Measurements from ENCODE around the gene KCNQ2.

Gene KCNQ2

DNA sequence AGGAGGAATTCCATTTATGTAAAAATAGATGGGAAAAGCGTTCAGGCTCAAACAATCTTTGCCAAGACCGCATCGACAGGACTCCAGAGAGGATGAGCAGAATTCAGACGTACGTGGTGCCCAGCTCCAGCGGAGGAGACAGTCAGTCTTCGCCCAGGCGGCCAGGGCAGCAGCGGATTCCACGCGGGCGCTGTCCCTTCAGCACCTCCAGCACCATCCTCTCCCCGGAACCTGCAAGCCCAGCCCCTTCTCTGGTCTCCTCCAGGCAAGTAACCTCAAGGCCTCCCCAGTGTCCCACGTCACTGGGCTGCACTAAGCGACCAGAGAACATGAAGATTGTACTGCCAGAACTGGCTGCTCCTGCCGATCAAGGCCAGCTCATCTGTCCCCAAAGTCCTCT is 2.8 kb upstream of the KCNQ2 start:
- TF ChIP-seq ZNF8 (CRISPR knock-in tag; IDR thresholded peaks at IDR 0.05) (no peak), GLIS3 (CRISPR knock-in tag; IDR thresholded peaks at IDR 0.05) (no peak), CSDC2 (CRISPR knock-in tag; IDR thresholded peaks at IDR 0.05) (no peak), ZNF70 (CRISPR knock-in tag; IDR thresholded peaks at IDR 0.05) (no peak), OSR1 (CRISPR knock-in tag; IDR thresholded peaks at IDR 0.05) (no peak), TOX (CRISPR knock-in tag; IDR thresholded peaks at IDR 0.05; ENCODE audit: borderline replicate concordance) (no peak), ESRRG (CRISPR knock-in tag; IDR thresholded peaks at IDR 0.05) (no peak), ZFP3 (CRISPR knock-in tag; IDR thresholded peaks at IDR 0.05) (no peak), RARB (CRISPR knock-in tag; IDR thresholded peaks at IDR 0.05) (no peak), ISL1 (CRISPR knock-in tag; IDR thresholded peaks at IDR 0.05) (no peak), PPARA (CRISPR knock-in tag; IDR thresholded peaks at IDR 0.05; ENCODE audit: borderline replicate concordance) (no peak), BACH2 (CRISPR knock-in tag; IDR thresholded peaks at IDR 0.05; ENCODE audit: borderline replicate concordance) (no peak)
- TF ChIP-seq, protein P1, sequence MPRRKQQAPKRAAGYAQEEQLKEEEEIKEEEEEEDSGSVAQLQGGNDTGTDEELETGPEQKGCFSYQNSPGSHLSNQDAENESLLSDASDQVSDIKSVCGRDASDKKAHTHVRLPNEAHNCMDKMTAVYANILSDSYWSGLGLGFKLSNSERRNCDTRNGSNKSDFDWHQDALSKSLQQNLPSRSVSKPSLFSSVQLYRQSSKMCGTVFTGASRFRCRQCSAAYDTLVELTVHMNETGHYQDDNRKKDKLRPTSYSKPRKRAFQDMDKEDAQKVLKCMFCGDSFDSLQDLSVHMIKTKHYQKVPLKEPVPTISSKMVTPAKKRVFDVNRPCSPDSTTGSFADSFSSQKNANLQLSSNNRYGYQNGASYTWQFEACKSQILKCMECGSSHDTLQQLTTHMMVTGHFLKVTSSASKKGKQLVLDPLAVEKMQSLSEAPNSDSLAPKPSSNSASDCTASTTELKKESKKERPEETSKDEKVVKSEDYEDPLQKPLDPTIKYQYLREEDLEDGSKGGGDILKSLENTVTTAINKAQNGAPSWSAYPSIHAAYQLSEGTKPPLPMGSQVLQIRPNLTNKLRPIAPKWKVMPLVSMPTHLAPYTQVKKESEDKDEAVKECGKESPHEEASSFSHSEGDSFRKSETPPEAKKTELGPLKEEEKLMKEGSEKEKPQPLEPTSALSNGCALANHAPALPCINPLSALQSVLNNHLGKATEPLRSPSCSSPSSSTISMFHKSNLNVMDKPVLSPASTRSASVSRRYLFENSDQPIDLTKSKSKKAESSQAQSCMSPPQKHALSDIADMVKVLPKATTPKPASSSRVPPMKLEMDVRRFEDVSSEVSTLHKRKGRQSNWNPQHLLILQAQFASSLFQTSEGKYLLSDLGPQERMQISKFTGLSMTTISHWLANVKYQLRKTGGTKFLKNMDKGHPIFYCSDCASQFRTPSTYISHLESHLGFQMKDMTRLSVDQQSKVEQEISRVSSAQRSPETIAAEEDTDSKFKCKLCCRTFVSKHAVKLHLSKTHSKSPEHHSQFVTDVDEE (CRISPR knock-in tag; IDR thresholded peaks at IDR 0.05): no peak
- TF ChIP-seq, protein P2, sequence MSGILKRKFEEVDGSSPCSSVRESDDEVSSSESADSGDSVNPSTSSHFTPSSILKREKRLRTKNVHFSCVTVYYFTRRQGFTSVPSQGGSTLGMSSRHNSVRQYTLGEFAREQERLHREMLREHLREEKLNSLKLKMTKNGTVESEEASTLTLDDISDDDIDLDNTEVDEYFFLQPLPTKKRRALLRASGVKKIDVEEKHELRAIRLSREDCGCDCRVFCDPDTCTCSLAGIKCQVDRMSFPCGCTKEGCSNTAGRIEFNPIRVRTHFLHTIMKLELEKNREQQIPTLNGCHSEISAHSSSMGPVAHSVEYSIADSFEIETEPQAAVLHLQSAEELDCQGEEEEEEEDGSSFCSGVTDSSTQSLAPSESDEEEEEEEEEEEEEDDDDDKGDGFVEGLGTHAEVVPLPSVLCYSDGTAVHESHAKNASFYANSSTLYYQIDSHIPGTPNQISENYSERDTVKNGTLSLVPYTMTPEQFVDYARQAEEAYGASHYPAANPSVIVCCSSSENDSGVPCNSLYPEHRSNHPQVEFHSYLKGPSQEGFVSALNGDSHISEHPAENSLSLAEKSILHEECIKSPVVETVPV (CRISPR knock-in tag; IDR thresholded peaks at IDR 0.05): no peak
- no peak for ATAC-seq

DNA sequence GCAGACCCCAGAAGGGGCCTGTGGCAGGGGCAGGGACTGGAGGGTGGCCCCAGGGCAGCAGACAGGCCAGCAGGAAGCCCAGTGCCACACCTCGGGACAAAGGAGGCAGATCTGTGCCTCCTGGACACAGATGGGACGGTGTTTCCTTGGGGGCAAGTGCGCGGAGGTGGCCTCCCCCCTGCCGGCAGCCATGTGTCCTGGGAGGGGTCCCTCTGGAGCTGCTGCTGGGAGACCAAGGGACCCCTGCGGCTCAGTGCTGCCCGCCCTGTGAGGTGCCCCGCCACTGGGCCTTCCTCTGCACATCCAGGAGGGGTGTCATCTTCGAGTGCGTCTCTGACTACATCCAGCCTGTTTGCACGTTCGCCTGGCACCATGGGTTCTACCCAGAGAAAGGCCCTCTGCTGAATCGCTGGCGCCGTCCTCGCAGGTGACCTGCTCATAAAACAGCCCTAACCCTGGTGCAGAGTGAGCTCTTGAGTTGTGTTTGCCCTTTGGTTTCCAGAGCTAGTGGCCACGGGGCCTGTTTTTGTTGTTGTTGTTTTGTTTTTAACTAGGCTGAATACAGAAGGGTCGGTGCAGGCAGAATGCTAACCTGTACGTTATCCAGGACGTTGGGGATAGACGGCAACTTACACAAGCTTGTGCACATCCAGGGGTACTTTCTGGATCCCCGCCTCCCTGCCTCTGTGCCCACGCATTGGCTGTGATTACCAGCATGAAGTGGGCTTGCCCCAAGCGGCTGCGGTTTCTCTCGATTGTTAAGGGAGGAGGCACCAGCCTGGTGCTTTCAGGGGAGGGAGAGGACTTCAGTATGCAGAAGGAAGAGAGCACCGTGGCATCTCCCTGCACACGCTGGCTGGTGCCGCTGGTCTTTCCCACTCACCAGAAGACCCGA is 1.3 kb upstream of the KCNQ2 start:
- no peak for ATAC-seq
- TF ChIP-seq ISL1 (CRISPR knock-in tag; IDR thresholded peaks at IDR 0.05) (no peak), OSR1 (CRISPR knock-in tag; IDR thresholded peaks at IDR 0.05) (no peak), ESRRG (CRISPR knock-in tag; IDR thresholded peaks at IDR 0.05) (no peak), SNAI2 (CRISPR knock-in tag; IDR thresholded peaks at IDR 0.05) (no peak), ZNF8 (CRISPR knock-in tag; IDR thresholded peaks at IDR 0.05) (no peak), ZFP30 (CRISPR knock-in tag; IDR thresholded peaks at IDR 0.05) (no peak)
- TF ChIP-seq, protein P3, sequence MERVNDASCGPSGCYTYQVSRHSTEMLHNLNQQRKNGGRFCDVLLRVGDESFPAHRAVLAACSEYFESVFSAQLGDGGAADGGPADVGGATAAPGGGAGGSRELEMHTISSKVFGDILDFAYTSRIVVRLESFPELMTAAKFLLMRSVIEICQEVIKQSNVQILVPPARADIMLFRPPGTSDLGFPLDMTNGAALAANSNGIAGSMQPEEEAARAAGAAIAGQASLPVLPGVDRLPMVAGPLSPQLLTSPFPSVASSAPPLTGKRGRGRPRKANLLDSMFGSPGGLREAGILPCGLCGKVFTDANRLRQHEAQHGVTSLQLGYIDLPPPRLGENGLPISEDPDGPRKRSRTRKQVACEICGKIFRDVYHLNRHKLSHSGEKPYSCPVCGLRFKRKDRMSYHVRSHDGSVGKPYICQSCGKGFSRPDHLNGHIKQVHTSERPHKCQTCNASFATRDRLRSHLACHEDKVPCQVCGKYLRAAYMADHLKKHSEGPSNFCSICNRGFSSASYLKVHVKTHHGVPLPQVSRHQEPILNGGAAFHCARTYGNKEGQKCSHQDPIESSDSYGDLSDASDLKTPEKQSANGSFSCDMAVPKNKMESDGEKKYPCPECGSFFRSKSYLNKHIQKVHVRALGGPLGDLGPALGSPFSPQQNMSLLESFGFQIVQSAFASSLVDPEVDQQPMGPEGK (CRISPR knock-in tag; IDR thresholded peaks at IDR 0.05; ENCODE audit: borderline replicate concordance): no peak
- TF ChIP-seq, protein P4, sequence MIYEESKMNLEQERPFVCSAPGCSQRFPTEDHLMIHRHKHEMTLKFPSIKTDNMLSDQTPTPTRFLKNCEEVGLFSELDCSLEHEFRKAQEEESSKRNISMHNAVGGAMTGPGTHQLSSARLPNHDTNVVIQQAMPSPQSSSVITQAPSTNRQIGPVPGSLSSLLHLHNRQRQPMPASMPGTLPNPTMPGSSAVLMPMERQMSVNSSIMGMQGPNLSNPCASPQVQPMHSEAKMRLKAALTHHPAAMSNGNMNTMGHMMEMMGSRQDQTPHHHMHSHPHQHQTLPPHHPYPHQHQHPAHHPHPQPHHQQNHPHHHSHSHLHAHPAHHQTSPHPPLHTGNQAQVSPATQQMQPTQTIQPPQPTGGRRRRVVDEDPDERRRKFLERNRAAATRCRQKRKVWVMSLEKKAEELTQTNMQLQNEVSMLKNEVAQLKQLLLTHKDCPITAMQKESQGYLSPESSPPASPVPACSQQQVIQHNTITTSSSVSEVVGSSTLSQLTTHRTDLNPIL (CRISPR knock-in tag; IDR thresholded peaks at IDR 0.05; ENCODE audit: low read depth): no peak
- TF ChIP-seq, protein P5, sequence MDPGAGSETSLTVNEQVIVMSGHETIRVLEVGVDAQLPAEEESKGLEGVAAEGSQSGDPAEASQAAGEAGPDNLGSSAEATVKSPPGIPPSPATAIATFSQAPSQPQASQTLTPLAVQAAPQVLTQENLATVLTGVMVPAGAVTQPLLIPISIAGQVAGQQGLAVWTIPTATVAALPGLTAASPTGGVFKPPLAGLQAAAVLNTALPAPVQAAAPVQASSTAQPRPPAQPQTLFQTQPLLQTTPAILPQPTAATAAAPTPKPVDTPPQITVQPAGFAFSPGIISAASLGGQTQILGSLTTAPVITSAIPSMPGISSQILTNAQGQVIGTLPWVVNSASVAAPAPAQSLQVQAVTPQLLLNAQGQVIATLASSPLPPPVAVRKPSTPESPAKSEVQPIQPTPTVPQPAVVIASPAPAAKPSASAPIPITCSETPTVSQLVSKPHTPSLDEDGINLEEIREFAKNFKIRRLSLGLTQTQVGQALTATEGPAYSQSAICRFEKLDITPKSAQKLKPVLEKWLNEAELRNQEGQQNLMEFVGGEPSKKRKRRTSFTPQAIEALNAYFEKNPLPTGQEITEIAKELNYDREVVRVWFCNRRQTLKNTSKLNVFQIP (CRISPR knock-in tag; IDR thresholded peaks at IDR 0.05; ENCODE audit: borderline replicate concordance, low read depth): no peak

DNA sequence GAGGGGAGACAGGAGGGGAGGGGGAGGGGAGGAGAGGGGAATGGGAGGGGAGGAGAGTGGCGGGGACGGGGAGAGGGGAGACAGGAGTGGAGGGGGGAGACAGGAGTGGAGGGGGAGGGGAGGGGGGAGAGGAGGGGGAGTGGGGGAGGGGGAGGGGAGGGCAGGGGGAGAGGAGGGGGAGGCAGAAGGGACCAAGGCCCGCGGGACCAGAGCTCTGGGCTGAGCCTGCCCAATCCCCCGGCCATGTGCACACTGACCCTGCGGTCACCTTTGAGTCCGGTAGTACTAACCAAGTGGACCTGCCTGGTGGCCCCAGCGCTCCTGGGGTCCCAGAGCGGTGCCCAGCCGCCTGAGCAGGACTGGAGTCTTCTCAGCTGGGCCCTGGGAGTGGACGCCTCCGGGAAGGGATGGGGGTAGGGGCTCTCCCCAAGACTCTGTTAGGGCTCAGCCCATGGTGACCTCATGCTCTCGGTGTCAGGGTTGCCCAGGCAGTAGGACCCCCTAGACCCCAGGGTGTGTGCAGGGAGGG is 471 bp upstream of the KCNQ2 start:
- ATAC-seq: no peak
- no peak for TF ChIP-seq ZFP30 (CRISPR knock-in tag; IDR thresholded peaks at IDR 0.05)
- TF ChIP-seq OSR1 (CRISPR knock-in tag; IDR thresholded peaks at IDR 0.05): no peak
- no peak for TF ChIP-seq ZNF8 (CRISPR knock-in tag; IDR thresholded peaks at IDR 0.05)
- TF ChIP-seq BACH2 (CRISPR knock-in tag; IDR thresholded peaks at IDR 0.05; ENCODE audit: borderline replicate concordance): no peak
- TF ChIP-seq PPARA (CRISPR knock-in tag; IDR thresholded peaks at IDR 0.05; ENCODE audit: borderline replicate concordance): no peak
- TF ChIP-seq ARNTL (CRISPR knock-in tag; IDR thresholded peaks at IDR 0.05; ENCODE audit: borderline replicate concordance, low read depth): no peak
- TF ChIP-seq, protein P2 (CRISPR knock-in tag; IDR thresholded peaks at IDR 0.05): no peak
- no peak for TF ChIP-seq CSDC2 (CRISPR knock-in tag; IDR thresholded peaks at IDR 0.05)
- no peak for TF ChIP-seq TCF4 (CRISPR knock-in tag; IDR thresholded peaks at IDR 0.05; ENCODE audit: borderline replicate concordance)
- no peak for TF ChIP-seq ESRRG (CRISPR knock-in tag; IDR thresholded peaks at IDR 0.05)
- no peak for TF ChIP-seq ZC3H10 (CRISPR knock-in tag; IDR thresholded peaks at IDR 0.05)
- no peak for TF ChIP-seq ZFP3 (CRISPR knock-in tag; IDR thresholded peaks at IDR 0.05)
- no peak for TF ChIP-seq ZNF565 (CRISPR knock-in tag; conservative IDR thresholded peaks at IDR 0.05; ENCODE audit: low read depth)
- no peak for TF ChIP-seq TOX (CRISPR knock-in tag; IDR thresholded peaks at IDR 0.05; ENCODE audit: borderline replicate concordance)
- no peak for TF ChIP-seq RARB (CRISPR knock-in tag; IDR thresholded peaks at IDR 0.05)

Data from SK-N-SH treated with all-trans-retinoic acid at 6 μM for 48 hours (cell line).